Renal cortical epithelial cell (primary cell): Measurements from ENCODE around the gene TAS2R40. TPM values are rescaled to one million over a fixed set of nuclear protein-coding genes. Genes with fewer than 3 reads are reported as not detected.
A peak's percentile ranks its signal among the peaks of the same experiment; 100 is the strongest.
"Not testable (repeated sequence)": the region's sequence is repeated elsewhere in the genome, so short reads cannot be mapped to it uniquely, and the experiment has no call there.

Experiments used
- DNase-seq: peaks from one replicate; pipeline ENCODE4 v3.0.0-alpha.2; 2011; ENCODE audit warnings: low read depth
- total RNA-seq: library from RNA; depleted of rRNA; stranded (reverse); fragments of >200 nt; gene quantifications from 2 replicates; pipeline ENCODE4 v1.2.3, GENCODE V29; 2014

TAS2R40 gene
- total RNA-seq, 1 donor from 2014 or later, result not detected

- no peak for DNase-seq
These were observed 28.4 kb downstream of the TAS2R40 start for GRCh38 chr7:143250199-143250598.

DNA sequence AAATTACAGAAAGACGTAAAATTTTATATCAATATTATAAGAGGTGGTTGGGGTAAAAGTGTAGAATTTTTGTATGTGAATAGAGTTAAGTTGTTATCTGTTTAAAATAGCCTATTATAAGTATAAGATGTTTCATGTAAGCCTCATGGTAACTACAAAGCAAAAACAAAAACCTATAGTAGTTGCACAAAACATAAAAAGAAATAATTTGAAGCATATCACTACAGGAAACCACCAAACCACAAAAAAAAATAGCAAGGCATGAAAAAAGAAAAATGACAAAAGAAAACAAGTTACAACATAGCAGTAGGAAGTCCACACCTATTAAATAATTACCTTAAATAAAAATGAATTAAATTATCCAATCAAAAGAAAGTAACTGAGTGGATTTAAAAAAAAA lies 29.0 kb downstream of the TAS2R40 start:
- DNase-seq, result no peak

DNA sequence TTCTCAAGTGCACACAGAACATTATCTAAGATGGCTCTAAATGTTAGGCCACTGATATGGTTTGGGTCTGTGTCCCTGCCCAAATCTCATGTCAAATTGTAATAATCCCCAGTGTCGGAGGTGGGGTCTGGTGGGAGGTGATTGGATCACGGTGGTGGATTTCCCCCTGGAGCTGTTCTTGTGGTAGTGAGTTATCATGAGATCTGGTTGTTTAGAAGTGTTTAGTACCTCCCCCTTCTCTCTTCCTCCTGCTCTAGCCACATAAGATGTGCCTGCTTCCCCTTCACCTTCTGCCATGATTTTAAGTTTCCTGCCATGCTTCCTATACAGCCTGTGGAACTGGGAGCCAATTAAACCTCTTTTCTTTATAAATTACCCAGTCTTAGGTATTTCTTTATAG lies 30.2 kb downstream of the TAS2R40 start:
- no peak for DNase-seq

- no peak for DNase-seq
These were observed 33.7 kb downstream of the TAS2R40 start for GRCh38 chr7:143255564-143255963.

DNA sequence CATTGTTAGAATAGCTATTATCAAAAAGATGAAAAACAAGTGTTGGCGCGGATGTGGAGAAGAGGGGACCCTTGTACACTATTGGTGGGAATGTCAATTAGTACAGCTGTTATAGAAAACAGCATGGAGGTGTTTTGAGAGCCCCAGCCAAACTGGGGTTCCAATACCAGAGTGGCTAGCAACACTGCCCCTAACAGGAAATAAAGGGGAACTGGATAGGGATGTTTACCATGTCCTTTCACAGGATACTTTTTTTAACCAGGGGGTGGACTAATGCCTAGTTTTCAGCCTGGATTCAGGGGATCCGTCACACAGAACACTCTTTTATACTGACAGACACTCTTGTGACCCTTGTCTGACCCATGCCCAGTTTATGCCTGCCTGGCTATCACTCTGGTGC lies 34.5 kb downstream of the TAS2R40 start:
- DNase-seq, result no peak

DNA sequence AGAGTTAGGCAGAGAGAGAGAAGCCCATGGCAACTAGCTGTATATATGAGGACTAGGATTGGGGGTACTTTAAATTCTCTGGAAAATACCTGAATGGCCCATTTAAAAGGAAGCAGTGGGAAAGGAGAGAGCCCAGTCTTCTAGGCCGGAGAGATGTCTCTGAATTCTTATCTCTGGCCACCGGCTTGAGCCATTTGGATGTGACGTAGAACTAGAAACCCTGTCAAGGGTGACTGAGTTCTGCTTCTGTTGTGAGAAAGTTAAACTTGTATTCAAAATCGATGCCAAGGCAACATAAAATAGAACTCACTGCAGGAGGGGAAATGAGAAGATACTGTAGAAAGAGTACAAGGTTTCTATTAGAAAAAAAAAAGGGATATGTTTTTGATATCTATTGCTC lies 35.1 kb downstream of the TAS2R40 start:
- DNase-seq, result no peak

GRCh38 chr7:143257501-143257900 lies 35.7 kb downstream of the TAS2R40 start:
- DNase-seq, result no peak

- no peak for DNase-seq
These were observed 37.0 kb downstream of the TAS2R40 start for GRCh38 chr7:143258831-143259230.

GRCh38 chr7:143259765-143260164 lies 37.9 kb downstream of the TAS2R40 start:
- DNase-seq, result no peak

DNA sequence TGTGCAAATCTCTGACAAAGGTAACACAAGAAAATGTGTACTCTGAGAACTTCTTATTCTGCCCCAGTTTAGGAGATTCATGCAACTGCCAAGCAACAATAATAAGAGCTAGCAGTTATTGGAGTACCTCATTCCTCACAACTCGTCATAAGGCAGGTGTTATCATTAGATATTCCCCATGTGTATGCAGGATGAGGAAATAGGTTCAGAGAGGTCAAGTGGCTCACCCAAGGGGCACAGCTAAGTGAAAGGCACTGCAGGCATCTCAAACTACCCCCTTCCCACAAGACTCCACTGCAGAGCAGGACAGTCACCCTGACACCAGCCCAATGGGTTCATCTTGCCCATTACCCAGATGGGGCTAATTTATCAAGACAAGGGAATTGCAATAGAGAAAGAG lies 40.1 kb downstream of the TAS2R40 start:
- DNase-seq, result no peak

DNA sequence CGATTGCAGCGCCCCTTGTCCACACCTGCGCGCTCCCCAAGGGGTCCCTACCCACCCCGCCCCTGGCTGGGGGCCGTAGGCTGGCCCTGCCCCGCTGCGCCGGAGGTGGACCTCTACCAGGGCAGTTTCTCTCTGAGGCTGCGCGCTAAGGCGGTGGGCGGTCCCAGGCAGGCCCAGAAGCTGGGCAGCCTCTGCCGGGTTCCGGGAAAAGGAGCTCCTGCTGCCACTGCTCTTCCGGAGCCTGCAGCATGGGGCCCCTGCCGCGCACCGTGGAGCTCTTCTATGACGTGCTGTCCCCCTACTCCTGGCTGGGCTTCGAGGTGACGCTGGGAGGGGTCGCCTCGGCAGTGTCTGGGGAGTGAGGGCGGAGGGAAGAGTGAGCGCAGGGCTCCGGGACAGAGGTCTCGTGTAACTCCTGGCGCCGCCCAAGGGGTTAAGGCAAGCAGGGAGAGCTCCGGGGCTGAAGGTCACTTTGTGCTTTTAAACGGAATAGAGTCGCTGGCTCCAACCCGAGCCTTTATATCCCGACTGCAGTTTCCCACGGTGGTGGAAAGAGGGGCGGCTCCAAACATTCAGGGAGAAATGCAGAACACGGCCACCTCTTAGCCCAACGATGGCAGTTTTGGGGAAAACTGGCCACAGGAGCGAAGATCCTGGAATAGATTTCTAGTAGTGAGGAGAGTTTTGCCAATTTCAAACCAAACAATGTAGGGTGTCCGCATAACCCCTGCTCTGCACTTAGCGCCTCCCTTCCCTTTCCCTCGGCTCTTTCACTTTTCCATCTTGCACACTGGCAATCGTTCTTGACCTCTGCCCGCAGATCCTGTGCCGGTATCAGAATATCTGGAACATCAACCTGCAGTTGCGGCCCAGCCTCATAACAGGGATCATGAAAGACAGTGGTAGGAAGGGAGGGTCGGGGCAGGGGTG lies 41.7 kb downstream of the TAS2R40 start, which contains the start of gene GSTK1:
TSS of gene GSTK1 (plus strand) at position 176 of the 930 bp plus-strand sequence. CDS start at position 249, 73 bp downstream.
- peak; percentile 48 for DNase-seq

DNA sequence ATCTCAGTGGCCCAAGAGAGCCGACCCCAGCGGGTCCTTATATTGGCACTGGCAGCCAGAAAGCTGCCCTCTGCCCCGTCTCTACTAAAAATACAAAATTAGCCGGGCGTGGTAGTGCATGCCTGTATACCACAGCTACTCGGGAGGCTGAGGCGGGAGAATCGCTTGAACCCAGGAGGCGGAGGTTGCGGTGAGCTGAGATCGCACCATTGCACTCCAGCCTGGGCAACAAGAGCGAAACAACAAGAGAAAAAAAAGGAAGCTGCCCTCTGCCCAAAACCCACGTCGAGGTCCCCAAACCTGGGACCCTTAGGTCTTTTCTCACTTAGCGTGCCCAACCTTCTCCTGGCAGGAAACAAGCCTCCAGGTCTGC lies 42.3 kb downstream of the TAS2R40 start:
- not testable (repeated sequence) for DNase-seq

DNA sequence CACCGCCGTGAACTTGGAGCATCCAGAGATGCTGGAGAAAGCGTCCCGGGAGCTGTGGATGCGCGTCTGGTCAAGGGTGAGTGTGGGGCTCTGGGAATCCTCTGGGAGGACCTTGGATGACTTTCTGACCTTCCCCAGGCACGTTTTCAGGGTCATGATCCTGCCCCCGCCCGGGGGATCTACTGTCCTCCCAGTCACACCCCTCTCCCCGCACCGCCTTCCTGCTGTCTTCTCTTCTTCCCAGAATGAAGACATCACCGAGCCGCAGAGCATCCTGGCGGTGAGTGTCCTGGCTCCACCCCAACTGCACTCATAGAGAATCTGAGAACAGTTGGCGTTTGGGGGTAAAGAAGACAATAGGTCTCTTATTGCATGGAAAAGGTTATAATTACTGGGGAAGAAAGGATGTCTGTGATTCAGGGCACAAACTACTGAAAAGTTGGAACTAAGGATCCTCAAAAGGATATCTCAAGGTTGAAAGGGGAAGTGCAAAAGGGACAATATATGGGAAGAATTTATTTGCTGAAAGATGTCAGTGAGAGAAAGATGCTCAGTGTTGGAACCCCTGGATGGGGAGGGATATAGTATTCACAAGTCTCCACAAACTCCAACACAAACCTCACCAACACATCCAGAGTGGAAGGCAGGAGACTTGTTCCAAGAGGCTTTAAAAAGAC lies 43.3 kb downstream of the TAS2R40 start:
- no peak for DNase-seq

GRCh38 chr7:143269251-143269650 lies 47.4 kb downstream of the TAS2R40 start:
- no peak for DNase-seq

DNA sequence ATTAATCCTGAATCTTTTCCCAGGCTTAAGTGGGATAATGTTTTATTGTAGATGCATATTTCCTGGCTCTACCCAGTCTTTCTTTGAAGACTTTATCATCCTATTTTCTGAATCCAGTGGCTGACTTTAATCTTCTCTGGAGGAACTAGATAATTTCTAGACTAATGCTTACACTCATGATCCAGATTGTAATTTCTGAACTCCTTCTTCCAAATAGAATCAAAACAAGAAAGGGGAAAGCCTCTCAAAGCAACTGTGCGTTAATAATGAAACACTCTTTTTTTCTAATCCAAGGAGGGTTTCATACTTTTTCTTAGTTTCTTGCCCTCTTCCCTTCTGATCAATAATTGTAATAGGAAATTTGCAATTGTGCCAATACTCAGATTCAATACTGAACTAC lies 49.4 kb downstream of the TAS2R40 start:
- no peak for DNase-seq

Other genes with a start within 250 kb of the TAS2R40 start
- gene OR9A2, start 194.9 kb upstream of the TAS2R40 start, total RNA-seq, result not detected in 2 replicates
- gene OR6V1, start 169.7 kb upstream of the TAS2R40 start, total RNA-seq, result not detected in 2 replicates
- not detected in 2 replicates for gene PIP, start 90.0 kb upstream of the TAS2R40 start, total RNA-seq
- not detected in 2 replicates for gene TAS2R39, start 38.6 kb upstream of the TAS2R40 start, total RNA-seq
- 123 and 150 TPM in 2 replicates for gene GSTK1, start 41.4 kb downstream of the TAS2R40 start, total RNA-seq
- gene TMEM139, start 62.9 kb downstream of the TAS2R40 start, total RNA-seq, result 48.2 and 70.5 TPM in 2 replicates
- gene CASP2, start 66.3 kb downstream of the TAS2R40 start, total RNA-seq, result 8.7 and 19.0 TPM in 2 replicates
- gene CLCN1, start 94.1 kb downstream of the TAS2R40 start, total RNA-seq, result not detected in 2 replicates
- 1.0 and 4.2 TPM in 2 replicates for gene FAM131B, start 140.7 kb downstream of the TAS2R40 start, total RNA-seq
- gene ZYX, start 159.3 kb downstream of the TAS2R40 start, total RNA-seq, result 14.4 and 92.3 TPM in 2 replicates
- 4.8 and 13.7 TPM in 2 replicates for gene EPHA1, start 186.8 kb downstream of the TAS2R40 start, total RNA-seq
- not detected in 2 replicates for gene TAS2R60, start 221.4 kb downstream of the TAS2R40 start, total RNA-seq